ENCODE results near the gene PTTG1IP.

Gene PTTG1IP

GRCh38 chr21:44819283-44820243, 53.9 kb downstream of the PTTG1IP start:
- no peak overlapping the region for H3K27ac ChIP-seq
- TF ChIP-seq, protein P1, sequence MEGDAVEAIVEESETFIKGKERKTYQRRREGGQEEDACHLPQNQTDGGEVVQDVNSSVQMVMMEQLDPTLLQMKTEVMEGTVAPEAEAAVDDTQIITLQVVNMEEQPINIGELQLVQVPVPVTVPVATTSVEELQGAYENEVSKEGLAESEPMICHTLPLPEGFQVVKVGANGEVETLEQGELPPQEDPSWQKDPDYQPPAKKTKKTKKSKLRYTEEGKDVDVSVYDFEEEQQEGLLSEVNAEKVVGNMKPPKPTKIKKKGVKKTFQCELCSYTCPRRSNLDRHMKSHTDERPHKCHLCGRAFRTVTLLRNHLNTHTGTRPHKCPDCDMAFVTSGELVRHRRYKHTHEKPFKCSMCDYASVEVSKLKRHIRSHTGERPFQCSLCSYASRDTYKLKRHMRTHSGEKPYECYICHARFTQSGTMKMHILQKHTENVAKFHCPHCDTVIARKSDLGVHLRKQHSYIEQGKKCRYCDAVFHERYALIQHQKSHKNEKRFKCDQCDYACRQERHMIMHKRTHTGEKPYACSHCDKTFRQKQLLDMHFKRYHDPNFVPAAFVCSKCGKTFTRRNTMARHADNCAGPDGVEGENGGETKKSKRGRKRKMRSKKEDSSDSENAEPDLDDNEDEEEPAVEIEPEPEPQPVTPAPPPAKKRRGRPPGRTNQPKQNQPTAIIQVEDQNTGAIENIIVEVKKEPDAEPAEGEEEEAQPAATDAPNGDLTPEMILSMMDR (IDR thresholded peaks at IDR 0.05), result no peak
- TF ChIP-seq ZFX (IDR thresholded peaks at IDR 0.05; ENCODE audit: borderline replicate concordance), result no peak

GRCh38 chr21:44818640-44819011, 54.9 kb downstream of the PTTG1IP start:
- H3K27ac ChIP-seq, result no peak overlapping the region; the same call in 1 of the 2 replicates
- no peak for TF ChIP-seq ZFX (IDR thresholded peaks at IDR 0.05; ENCODE audit: borderline replicate concordance)
- TF ChIP-seq, protein P1 (IDR thresholded peaks at IDR 0.05), result no peak

- no peak for TF ChIP-seq ZFX (IDR thresholded peaks at IDR 0.05; ENCODE audit: borderline replicate concordance)
- TF ChIP-seq, protein P1 (IDR thresholded peaks at IDR 0.05), result no peak
- H3K27ac ChIP-seq, result peak within 1 kb of the TSS; percentile 43
These were observed 55.4 kb downstream of the PTTG1IP start, which contains the start of gene SUMO3 for GRCh38 chr21:44817914-44818639. TSS of gene SUMO3 (minus strand) at chr21:44818062. CDS start at chr21:44817968, 94 bp downstream.

DNA sequence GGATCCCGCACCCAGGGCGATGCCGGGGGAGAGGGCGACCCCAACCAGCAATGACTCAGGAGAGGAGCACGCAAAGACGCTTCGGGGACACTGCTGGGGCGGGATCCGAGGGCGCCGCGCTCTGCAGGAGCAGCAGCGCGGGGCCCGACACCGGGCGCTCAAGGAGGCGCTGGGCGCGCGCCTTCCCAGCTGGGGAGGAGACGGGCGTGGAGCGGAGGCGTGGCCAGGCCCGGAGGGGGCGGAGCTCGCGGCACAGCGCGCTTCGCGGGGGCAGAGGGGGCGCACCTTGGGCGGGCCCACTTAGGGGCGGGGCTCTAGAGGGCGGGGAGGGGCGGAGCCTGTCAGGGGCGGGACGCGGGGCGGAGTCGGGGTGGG, 56.0 kb downstream of the PTTG1IP start:
- H3K27ac ChIP-seq, result no peak overlapping the region

GRCh38 chr21:44816761-44817505, 56.6 kb downstream of the PTTG1IP start:
- TF ChIP-seq ZFX (IDR thresholded peaks at IDR 0.05; ENCODE audit: borderline replicate concordance), result no peak
- TF ChIP-seq, protein P1 (IDR thresholded peaks at IDR 0.05), result no peak
- H3K27ac ChIP-seq, result no peak overlapping the region

More for the DNA sequence above, 56.0 kb downstream of the PTTG1IP start:
- TF ChIP-seq, protein P1 (IDR thresholded peaks at IDR 0.05), result no peak
- TF ChIP-seq ZFX (IDR thresholded peaks at IDR 0.05; ENCODE audit: borderline replicate concordance), result no peak

DNA sequence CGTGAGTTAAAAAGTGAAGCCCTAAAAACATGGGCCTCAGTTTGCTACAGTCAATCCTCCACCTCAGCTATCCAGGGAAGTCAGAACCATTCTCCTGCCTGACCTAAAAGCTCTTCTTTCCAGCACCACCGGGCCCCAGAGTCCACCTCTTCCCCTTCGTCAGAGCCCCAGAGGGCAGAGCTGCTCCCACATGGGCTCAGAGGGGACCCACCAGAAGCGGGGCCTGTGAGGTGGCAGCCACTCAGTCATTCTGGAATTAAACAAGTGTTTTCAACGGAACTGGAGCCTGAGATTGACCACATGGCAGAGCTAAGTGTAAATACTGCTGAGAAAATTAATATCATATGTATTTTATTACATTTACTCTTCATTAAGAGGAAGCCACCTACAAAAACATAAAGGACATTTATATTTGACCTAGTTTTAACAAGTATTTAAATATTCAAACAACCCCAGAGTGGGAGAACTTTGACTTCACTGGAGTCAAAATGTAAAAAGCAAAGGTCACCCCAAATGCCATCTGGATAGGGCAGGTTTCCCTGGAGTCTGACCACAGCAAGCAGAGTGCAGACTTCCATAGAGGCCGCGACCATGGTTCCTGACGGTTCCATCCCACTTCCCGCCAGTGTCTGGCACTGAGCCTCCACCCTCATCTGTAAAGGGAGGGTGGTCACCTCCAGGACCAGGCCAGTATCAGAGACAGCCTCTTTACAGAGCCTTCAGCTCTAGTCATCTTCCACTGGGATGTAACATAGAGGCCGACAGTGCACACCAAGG, 57.5 kb downstream of the PTTG1IP start:
- TF ChIP-seq, protein P1 (IDR thresholded peaks at IDR 0.05), result no peak
- TF ChIP-seq ZFX (IDR thresholded peaks at IDR 0.05; ENCODE audit: borderline replicate concordance), result no peak
- H3K27ac ChIP-seq, result no peak overlapping the region

Data from 22Rv1 (cell line).